Keratinocyte (primary cell): ENCODE results near the gene KIAA1217. TPM values are rescaled to one million over a fixed set of nuclear protein-coding genes. Genes with fewer than 3 reads are reported as not detected.

Experiments
- DNase-seq: peaks from one replicate; pipeline ENCODE4 v3.0.0-alpha.2; 2011; ENCODE audit warnings: low read depth, missing footprints, low spot score
- FAIRE-seq: peaks from 2 replicates; lab custom pipeline; 2011; peaks lifted over from hg19 to GRCh38; lab: Jason Lieb, UNC
- H2AFZ ChIP-seq: 2 replicates; pipeline ENCODE4 v1.6.0; 2012; ENCODE audit warnings: low read length, control low read depth, inconsistent platforms; ENCODE audit not compliant: control insufficient read depth
- H3K27ac ChIP-seq: 2 replicates; pipeline ENCODE4 v1.5.1; 2011; ENCODE audit warnings: low read length; ENCODE audit not compliant: control insufficient read depth, insufficient read depth
- H3K27me3 ChIP-seq: 3 replicates; pipeline ENCODE4 v1.6.0; 2011; ENCODE audit warnings: low read length; ENCODE audit not compliant: control insufficient read depth, insufficient read depth; ENCODE audit errors: extremely low read depth
- H3K36me3 ChIP-seq, 2 experiments: 2 replicates in 1 of 2; 3 replicates in 1 of 2; pipeline ENCODE4 v1.5.1; 2011; ENCODE audit warnings: low read length in 2 of 2, mild to moderate bottlenecking in 1 of 2; ENCODE audit not compliant: control insufficient read depth in 2 of 2, insufficient read depth in 2 of 2; ENCODE audit errors: extremely low read depth in 1 of 2
- H3K4me1 ChIP-seq: 3 replicates; pipeline ENCODE4 v1.5.1; 2011; ENCODE audit warnings: low read length; ENCODE audit not compliant: control insufficient read depth, insufficient read depth; ENCODE audit errors: extremely low read depth
- H3K4me2 ChIP-seq: 3 replicates; pipeline ENCODE4 v1.6.0; 2011; ENCODE audit warnings: low read depth, low read length; ENCODE audit not compliant: control insufficient read depth, insufficient read depth; ENCODE audit errors: extremely low read depth
- H3K4me3 ChIP-seq, 3 experiments: fragments of 200-600 bp in 1 of 3; sonication (generic) in 1 of 3; 2 replicates in 2 of 3; 3 replicates in 1 of 3; pipeline ENCODE4 v1.5.1; 2011 to 2016; ENCODE audit warnings: low read length in 3 of 3, mild to moderate bottlenecking in 3 of 3, control low read depth in 2 of 3, inconsistent platforms in 1 of 3, low read depth in 1 of 3, mixed read lengths in 1 of 3, mixed run types in 1 of 3, moderate library complexity in 1 of 3; ENCODE audit not compliant: control insufficient read depth in 2 of 3, insufficient read depth in 2 of 3; ENCODE audit errors: extremely low read depth in 1 of 3
- H3K79me2 ChIP-seq: 2 replicates; pipeline ENCODE4 v1.6.0; 2012; ENCODE audit warnings: low read length; ENCODE audit not compliant: control insufficient read depth, insufficient read depth
- H3K9ac ChIP-seq: 3 replicates; pipeline ENCODE4 v1.6.0; 2011; ENCODE audit warnings: low read length; ENCODE audit not compliant: control insufficient read depth, insufficient read depth; ENCODE audit errors: extremely low read depth
- H3K9me1 ChIP-seq: 3 replicates; pipeline ENCODE4 v1.6.0; 2011; ENCODE audit warnings: low read length; ENCODE audit not compliant: control insufficient read depth, insufficient read depth; ENCODE audit errors: extremely low read depth
- H3K9me3 ChIP-seq: 2 replicates; pipeline ENCODE4 v1.5.1; 2012; ENCODE audit warnings: low read depth, low read length; ENCODE audit not compliant: control insufficient read depth
- H4K20me1 ChIP-seq: 3 replicates; pipeline ENCODE4 v1.6.0; 2011; ENCODE audit warnings: low read length; ENCODE audit not compliant: control insufficient read depth, insufficient read depth; ENCODE audit errors: extremely low read depth
- CTCF ChIP-seq, 3 experiments: IDR thresholded peaks in 1 of 3; conservative IDR thresholded peaks in 1 of 3; optimal IDR thresholded peaks in 1 of 3; 2 replicates in 2 of 3; 3 replicates in 1 of 3; pipeline versions ENCODE3 to v1.5.1; 2011; ENCODE audit warnings: low read length in 3 of 3, mild to moderate bottlenecking in 3 of 3, moderate library complexity in 2 of 3, control low read depth in 1 of 3, inconsistent platforms in 1 of 3; ENCODE audit not compliant: insufficient read depth in 2 of 3; ENCODE audit errors: extremely low read depth in 1 of 3
- EZH2 ChIP-seq: IDR thresholded peaks from one replicate; pipeline ENCODE4 v1.6.1; 2012; ENCODE audit warnings: inconsistent platforms, mild to moderate bottlenecking, low read length, moderate library complexity
- dilution Hi-C: fragments of 300-500 bp; cut with MboI; formaldehyde crosslinking; loops from one replicate; pipeline ENCODE4 v1.7.0; 2020; ENCODE audit warnings: low sequenced_read_pairs; ENCODE audit not compliant: extremely low pct_ligation_motif_present
- polyA plus RNA-seq, 5 experiments: library from polyadenylated mRNA; depleted of rRNA in 3 of 5; stranded (reverse) in 3 of 5; stranded (forward) in 1 of 5; unstranded in 1 of 5; fragments of >200 nt; gene quantifications; 1 replicate in 1 of 5; 2 replicates in 3 of 5; 3 replicates in 1 of 5; pipeline versions ENCODE4 v1.2.1 to v1.2.3, GENCODE V29; 2011 to 2012; ENCODE audit warnings: missing spikeins in 2 of 5, low read depth in 1 of 5, low replicate concordance in 1 of 5

KIAA1217 gene
- polyA plus RNA-seq, 1 donor (not counting 4 experiments of a cell fraction or from before 2014, with no cell fraction given), result 10.4 TPM

DNA sequence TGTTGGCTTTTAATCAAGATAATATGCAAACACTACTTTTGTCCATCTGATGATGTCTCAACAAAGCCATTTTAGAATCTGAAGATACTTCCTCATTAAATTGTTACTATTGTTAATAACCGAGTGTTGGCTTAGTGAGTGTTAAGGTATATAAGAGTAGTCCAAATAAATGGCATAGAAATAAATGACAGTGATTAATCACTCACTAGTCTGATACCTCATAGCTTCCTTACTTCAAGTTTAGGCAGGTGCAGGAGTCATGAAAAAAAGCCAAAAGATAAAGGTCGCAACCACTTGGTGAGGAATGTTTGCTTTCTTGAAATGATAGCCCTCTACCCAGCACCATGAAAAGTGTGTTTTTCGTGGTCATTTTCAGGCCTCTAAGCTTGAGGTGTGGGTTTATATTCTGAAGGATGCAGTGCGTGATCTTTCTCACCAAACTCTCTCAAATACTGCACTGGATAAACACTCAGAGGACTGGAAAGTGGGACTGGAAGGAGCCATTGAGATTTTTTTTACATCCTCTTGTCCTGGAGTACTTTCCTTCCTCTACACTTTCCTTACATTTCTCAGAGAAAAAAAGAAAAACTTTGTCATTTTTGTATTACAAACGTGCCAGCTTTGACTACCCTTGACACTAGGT lies 138.1 kb downstream of the KIAA1217 start:
- TF ChIP-seq EZH2, result no peak
- TF ChIP-seq CTCF (optimal IDR thresholded peaks at IDR 0.05 in 1 of 3, IDR thresholded peaks at IDR 0.05 in 1 of 3, conservative IDR thresholded peaks at IDR 0.05 in 1 of 3; ENCODE audit: extremely low read depth in 1 of 3, insufficient read depth in 2 of 3, low read length in 3 of 3), result no peak
- DNase-seq (no peak), FAIRE-seq (peak; percentile 83)
- no peaks in the 10 kb centered on the region for H3K27me3 ChIP-seq
- dilution Hi-C loops, result no loop called here
- H4K20me1 ChIP-seq, result no peaks in the 10 kb centered on the region
- peaks cover 8% of the 10 kb centered on the region for H3K79me2 ChIP-seq
- peaks cover 44% of the 10 kb centered on the region for H3K4me1 ChIP-seq
- H3K9me1 ChIP-seq, result no peaks in the 10 kb centered on the region
- H2AFZ ChIP-seq, result no peak overlapping the region
- H3K9me3 ChIP-seq, result no peaks in the 10 kb centered on the region
- peak overlapping the region; percentile 45 for H3K4me2 ChIP-seq
- H3K27ac ChIP-seq, result no peak overlapping the region
- no peak overlapping the region for H3K4me3 ChIP-seq
- H3K9ac ChIP-seq, result no peak overlapping the region
- H3K36me3 ChIP-seq, result no peaks in the 10 kb centered on the region

DNA sequence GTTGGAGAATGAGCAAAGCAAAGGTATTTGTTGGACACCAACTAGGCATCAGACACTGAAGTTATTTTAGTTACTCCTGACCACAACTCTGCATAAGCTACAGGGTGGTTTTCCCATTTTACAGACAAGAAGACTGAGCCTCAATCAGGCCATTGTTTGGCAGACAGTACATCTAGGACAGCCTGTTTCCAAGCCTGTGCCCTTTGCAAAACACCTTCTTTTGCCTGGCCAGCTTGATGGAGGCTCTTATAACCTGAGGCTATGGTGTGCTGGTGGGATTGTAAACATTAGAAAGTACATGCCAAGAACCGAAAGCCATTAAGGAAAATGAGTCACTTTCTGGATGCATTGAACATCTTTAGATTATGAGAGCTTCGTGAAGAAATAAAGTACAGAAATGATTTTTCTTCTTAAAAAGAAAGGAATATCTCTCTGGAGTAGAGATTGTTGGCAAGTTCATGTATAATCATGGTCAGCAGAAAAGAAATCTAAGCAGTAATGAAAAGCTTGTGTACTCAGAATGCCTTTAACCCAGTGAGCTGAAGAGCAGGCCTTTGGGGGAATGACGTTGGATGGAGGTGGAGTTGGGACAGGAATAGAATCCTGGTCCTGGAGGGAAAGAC lies 140.6 kb downstream of the KIAA1217 start:
- Histone ChIP-seq H3K4me1 (peaks cover 32% of the 10 kb centered on the region), H4K20me1 (no peaks in the 10 kb centered on the region), H3K36me3 (no peaks in the 10 kb centered on the region), H3K9me3 (no peaks in the 10 kb centered on the region), H3K27me3 (no peaks in the 10 kb centered on the region), H3K27ac (no peak overlapping the region), H3K9ac (no peak overlapping the region), H3K9me1 (no peaks in the 10 kb centered on the region), H3K79me2 (peaks cover 8% of the 10 kb centered on the region), H2AFZ (no peak overlapping the region), H3K4me2 (no peak overlapping the region), H3K4me3 (no peak overlapping the region)
- FAIRE-seq (peak; percentile 69), DNase-seq (peak; percentile 32)
- no peak for TF ChIP-seq EZH2
- dilution Hi-C loops, result no loop called here
